Heart left ventricle (tissue), 16 donors: ENCODE results near the gene FDXACB1. TPM values are rescaled to one million over a fixed set of nuclear protein-coding genes. Genes with fewer than 3 reads are reported as not detected.

Source experiments
- ATAC-seq, 4 donors: fragments of 200-7000 bp; cut with Tn5 transposase; one replicate each; pipeline ENCODE4 v1.9.1; 2020 to 2022; ENCODE audit warnings: moderate library complexity in 4 of 4, mild to moderate bottlenecking in 3 of 4, moderate number of reproducible peaks in 1 of 4
- DNase-seq, 5 donors: peaks; one replicate each; pipeline ENCODE4 v3.0.0-alpha.2; 2020
- H3K27ac ChIP-seq, 12 donors: fragments of 200-600 bp; sonication (generic) in 4 of 12; one replicate each; pipeline versions ENCODE4 v1.5.0 to v1.8.0; 2016 to 2022; ENCODE audit warnings: mild to moderate bottlenecking in 2 of 12
- H3K27me3 ChIP-seq, 9 donors: fragments of 200-600 bp; sonication (generic) in 2 of 9; one replicate each; pipeline versions ENCODE4 v1.5.1 to v1.8.0; 2016 to 2022; ENCODE audit warnings: mild to moderate bottlenecking in 3 of 9
- H3K36me3 ChIP-seq, 9 donors: fragments of 200-600 bp; sonication (generic) in 2 of 9; one replicate each; pipeline versions ENCODE4 v1.5.0 to v1.8.0; 2018 to 2022; ENCODE audit warnings: mild to moderate bottlenecking in 2 of 9
- H3K4me1 ChIP-seq, 12 donors: fragments of 200-600 bp; sonication (generic) in 4 of 12; one replicate each; pipeline versions ENCODE4 v1.5.0 to v1.8.0; 2016 to 2022; ENCODE audit warnings: mild to moderate bottlenecking in 3 of 12
- H3K4me3 ChIP-seq, 12 donors: fragments of 200-600 bp; sonication (generic) in 4 of 12; one replicate each; pipeline versions ENCODE4 v1.5.0 to v1.8.0; 2017 to 2022; ENCODE audit warnings: mild to moderate bottlenecking in 9 of 12, moderate library complexity in 4 of 12
- H3K9me3 ChIP-seq, 12 donors: fragments of 200-600 bp; sonication (generic) in 4 of 12; one replicate each; pipeline versions ENCODE4 v1.5.0 to v1.8.0; 2016 to 2022; ENCODE audit warnings: mild to moderate bottlenecking in 1 of 12
- CTCF ChIP-seq, 12 donors: fragments of 200-600 bp; sonication (generic) in 4 of 12; IDR thresholded peaks; one replicate each; pipeline versions ENCODE4 v1.5.0 to v1.8.0; 2018 to 2022; ENCODE audit warnings: antibody characterized with exemption in 12 of 12, mild to moderate bottlenecking in 5 of 12
- POLR2A ChIP-seq, 2 donors: fragments of 450-650 bp; IDR thresholded peaks; one replicate each; pipeline ENCODE4 v1.6.1; 2017; ENCODE audit warnings: antibody characterized with exemption in 2 of 2, mild to moderate bottlenecking in 2 of 2, moderate library complexity in 2 of 2
- WGBS, 4 donors: extraction: QIAGEN DNeasy Blood & Tissue Kit in 2 of 4; methylation state at CpG; one replicate each; pipeline versions ENCODE4 v1.1.5 to v1.1.7; 2013 to 2018; 5-methylcytosine and 5-hydroxymethylcytosine counted together
- intact Hi-C, 10 donors: fragments of 100-400 bp; cut with DNase I; formaldehyde crosslinking; loops; one replicate each; pipeline versions ENCODE4 v1.11.1 to v1.14.2; 2022
- polyA plus RNA-seq, 2 donors: library from polyadenylated mRNA; stranded (reverse); fragments of 200-250 nt; gene quantifications; one replicate each; pipeline ENCODE4 v1.2.3, GENCODE V29; 2013
- total RNA-seq, 9 donors: library from RNA; depleted of rRNA in 2 of 9; stranded (reverse); fragments of >200 nt in 2 of 9; fragmentation: NEBNext Ultra II Directional in 3 of 9; extraction: Animal tissue kit (Norgen Biotek cat#: 25700) in 3 of 9; gene quantifications; one replicate each; pipeline versions ENCODE4 v1.1.0 to v1.2.4, GENCODE V29; 2016 to 2023
- donor health status: ischemic (EF 13 %, LVEDD 7.1; RV severe dilation, severe dysfunction).
- donor health status: healthy with polysubstance abuse.
- donor health status: DM: no; HTN: yes; CAD: no.
- donor health status: DM: no; HTN: no; CAD: no.
- donor health status: ischemic (EF 25% LVEDD 6.9; RV normal size, moderate dysfunction).
- donor health status: ischemic (EF 25% LVEDD 5.7; RV mildly dilated, moderate dysfunction).
- donor health status: healthy.
- donor health status: DM: yes; HTN: yes; CAD: no.
- donor health status: ischemic (EF 35%, LVEDD 5.7; RV mildly dilated, moderate dysfunction).
- donor health status: nonischemic (EF 11% LVEDD 7.7; RV severe dilation, severe dysfunction).
- donor health status: DM: yes; HTN: yes; CAD: no.
- donor health status: PGD.
- donor health status: ischemic (EF 29% LVEDD 5.4; RV normal size, mild dysfunction).
- donor health status: nonischemic (EF 23%, LVEDD 6.1; RV moderate dilation, normal function).

Gene FDXACB1
- total and polyA plus RNA-seq, 11 donors = 0.69 to 2.0 (median 1.1) TPM

GRCh38 chr11:111916768-111917167 lies 37.8 kb upstream of the FDXACB1 start:
- intact Hi-C loops = no loop called here
- 97 to 100% (median 99%) methylated on average over 1 of the region's 1 CpG for WGBS, 4 donors
- no peaks in the 10 kb centered on the region for H3K9me3 ChIP-seq
- peaks cover 0 to 37% (median 12%) of the 10 kb centered on the region in 12 donors for H3K4me1 ChIP-seq
- peak overlapping the region in 1 of 12 donors; percentile 9 for H3K27ac ChIP-seq
- ATAC-seq (no peak), DNase-seq (no peak)
- H3K27me3 ChIP-seq = peaks cover 0 to 10% (median 0%) of the 10 kb centered on the region in 9 donors
- TF ChIP-seq CTCF (IDR thresholded peaks at IDR 0.05) (no peak), POLR2A (IDR thresholded peaks at IDR 0.05) (no peak)
- H3K36me3 ChIP-seq = peaks cover 0 to 6% (median 0%) of the 10 kb centered on the region in 9 donors
- no peak overlapping the region for H3K4me3 ChIP-seq

GRCh38 chr11:111913997-111914396 lies 35.0 kb upstream of the FDXACB1 start:
- no peak for TF ChIP-seq CTCF (IDR thresholded peaks at IDR 0.05)
- peak in 1 of 2 donors; percentile 28 for TF ChIP-seq POLR2A (IDR thresholded peaks at IDR 0.05)
- intact Hi-C loops = loop anchor here in 2 of 10 donors (2.0 to 5.0 kb wide), 2 partner anchors 35 to 37 kb away; partner anchors contain the start of genes CFAP68 (in 2 of the 2) and FDXACB1 (in 2 of the 2)
- ATAC-seq = peak in 2 of 4 donors; percentile 25 to 33

GRCh38 chr11:111913031-111913861 lies 34.3 kb upstream of the FDXACB1 start:
- Histone ChIP-seq H3K27me3 (peaks cover 0 to 10% (median 0%) of the 10 kb centered on the region in 9 donors), H3K4me1 (peaks cover 0 to 27% (median 7%) of the 10 kb centered on the region in 12 donors), H3K9me3 (no peaks in the 10 kb centered on the region), H3K4me3 (peak overlapping the region; percentile 38 to 80 (median 59)), H3K36me3 (peaks cover 0 to 30% (median 17%) of the 10 kb centered on the region in 9 donors), H3K27ac (peak overlapping the region; percentile 82 to 100 (median 96))
- ATAC-seq (peak in 3 of 4 donors; percentile 3 to 6 (median 5)), DNase-seq (peak; percentile 43 to 67 (median 47))
- TF ChIP-seq CTCF (IDR thresholded peaks at IDR 0.05) = no peak
- TF ChIP-seq POLR2A (IDR thresholded peaks at IDR 0.05) = no peak
- intact Hi-C loops = loop anchor here in 2 of 10 donors (2.0 to 5.0 kb wide), 2 partner anchors 34 to 36 kb away; partner anchors contain the start of genes CFAP68 (in 2 of the 2) and FDXACB1 (in 2 of the 2)
- 15 to 35% (median 25%) methylated on average over 10 to 24 of the region's 24 CpGs for WGBS, 4 donors

More at GRCh38 chr11:111913997-111914396, 35.0 kb upstream of the FDXACB1 start:
- Histone ChIP-seq H3K27me3 (peaks cover 0 to 10% (median 0%) of the 10 kb centered on the region in 9 donors), H3K9me3 (no peaks in the 10 kb centered on the region), H3K27ac (peak overlapping the region; percentile 82 to 100 (median 96)), H3K4me3 (peak overlapping the region in 11 of 12 donors; percentile 38 to 80 (median 59)), H3K36me3 (peaks cover 0 to 23% (median 10%) of the 10 kb centered on the region in 9 donors), H3K4me1 (peaks cover 0 to 27% (median 13%) of the 10 kb centered on the region in 12 donors)
- DNase-seq = peak; percentile 53 to 83 (median 75)
- WGBS, 4 donors = 2 to 16% (median 9%) methylated on average over 4 of the region's 4 CpGs

- WGBS, 4 donors = 0 to 5% (median 4%) methylated on average over 2 to 26 of the region's 26 CpGs
- Histone ChIP-seq H3K27me3 (peaks cover 0 to 10% (median 0%) of the 10 kb centered on the region in 9 donors), H3K27ac (peak within 1 kb of the TSS; percentile 89 to 100 (median 96)), H3K4me1 (peaks cover 0 to 29% (median 7%) of the 10 kb centered on the region in 12 donors), H3K9me3 (no peaks in the 10 kb centered on the region), H3K4me3 (peak within 1 kb of the TSS; percentile 38 to 80 (median 59)), H3K36me3 (peaks cover 0 to 37% (median 18%) of the 10 kb centered on the region in 9 donors)
- TF ChIP-seq CTCF (IDR thresholded peaks at IDR 0.05) = no peak
- TF ChIP-seq POLR2A (IDR thresholded peaks at IDR 0.05) = no peak
- intact Hi-C loops = loop anchor here in 3 of 10 donors (1.0 to 5.0 kb wide), 3 partner anchors 33 to 35 kb away; partner anchors contain the start of genes CFAP68 (in 3 of the 3) and FDXACB1 (in 3 of the 3)
- peak; percentile 6 to 17 (median 10) for ATAC-seq
- DNase-seq = peak; percentile 54 to 75 (median 69)
Measured at GRCh38 chr11:111912535-111912934, 33.6 kb upstream of the FDXACB1 start, which contains the start of gene HSPB2. TSS of gene HSPB2 (plus strand) at chr11:111912734. CDS start at chr11:111912830, 96 bp downstream.
